ENCODE results near the gene IQCE. TPM values are rescaled to one million over a fixed set of nuclear protein-coding genes. Genes with fewer than 3 reads are reported as not detected.

The IQCE gene
- total and polyA plus RNA-seq, 10 of the 15 experiments (the other 5 are each of a cell fraction or from before 2014, with no cell fraction given): 0.37 to 8.1 (median 3.7) TPM

DNA sequence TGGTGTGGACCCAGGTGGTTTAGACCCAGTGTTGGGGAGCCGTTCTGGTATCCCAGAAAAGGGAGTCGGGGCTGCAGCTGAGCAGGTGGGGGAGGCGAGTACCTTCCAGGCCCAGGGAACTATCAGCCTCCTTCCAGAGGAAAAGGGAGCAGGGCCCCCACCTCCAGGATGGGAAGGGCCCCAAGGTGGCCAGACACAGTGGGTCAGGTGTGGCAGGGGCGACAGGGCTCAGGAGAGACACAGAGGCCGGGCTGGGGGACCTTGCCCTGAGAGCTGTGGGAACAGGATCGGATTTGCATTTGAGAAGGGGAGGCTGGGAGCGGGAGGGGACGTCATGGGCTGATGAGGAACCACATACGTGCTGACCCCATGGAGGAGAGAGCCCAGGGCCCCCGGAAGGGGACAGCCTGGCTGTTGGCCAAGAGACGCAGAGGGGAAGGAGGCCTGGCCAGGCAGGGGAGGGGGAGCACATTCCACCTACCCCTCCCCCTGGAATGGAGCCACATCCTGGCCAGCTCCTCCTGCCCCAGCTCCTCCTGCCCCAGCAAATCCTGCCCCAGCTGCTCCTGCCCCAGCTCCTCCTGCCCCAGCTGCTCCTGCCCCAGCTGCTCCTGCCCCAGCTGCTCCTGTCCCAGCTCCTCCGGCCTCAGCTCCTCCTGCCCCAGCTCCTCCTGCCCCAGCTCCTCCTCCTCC lies 63.3 kb downstream of the IQCE start:
- Histone ChIP-seq H3K27ac (ENCODE audit: control insufficient read depth, insufficient read depth) (no peak overlapping the region), H3K27me3 (replicated peaks in 1 of 2; ENCODE audit: control insufficient read depth in 2 of 2, insufficient read depth in 2 of 2, low read length in 1 of 2) (no peaks in the 10 kb centered on the region), H3K9ac (ENCODE audit: control insufficient read depth, insufficient read depth, low read length) (no peak overlapping the region), H3K36me3 (ENCODE audit: control insufficient read depth in 2 of 2, insufficient read depth in 2 of 2, low read length in 1 of 2) (no peaks in the 10 kb centered on the region), H3K79me2 (ENCODE audit: control insufficient read depth, insufficient read depth, low read length) (no peaks in the 10 kb centered on the region), H4K20me1 (ENCODE audit: control insufficient read depth, insufficient read depth) (no peaks in the 10 kb centered on the region), H2AFZ (ENCODE audit: control insufficient read depth, low read depth, low read length) (no peak overlapping the region), H3K4me2 (ENCODE audit: control insufficient read depth, insufficient read depth) (no peak overlapping the region), H3K9me3 (replicated peaks; ENCODE audit: control insufficient read depth, insufficient read depth, low read length) (no peaks in the 10 kb centered on the region), H3K4me3 (no peak overlapping the region), H3K4me1 (ENCODE audit: control insufficient read depth, insufficient read depth, low read length) (no peaks in the 10 kb centered on the region)
- ATAC-seq (no peak), FAIRE-seq (no peak), DNase-seq (ENCODE audit: low read depth, low spot score) (no peak)
- intact Hi-C loops (cut with micrococcal nuclease; ENCODE audit: unreplicated experiment): no loop called here
- POLR2A ChIA-PET: no interaction called here
- TF ChIP-seq EED (IDR thresholded peaks at IDR 0.05; ENCODE audit: low read depth) (no peak), HDAC2 (IDR thresholded peaks at IDR 0.05) (no peak), MXI1 (IDR thresholded peaks at IDR 0.05; ENCODE audit: low read depth, low read length) (no peak), SPI1 (IDR thresholded peaks at IDR 0.05; ENCODE audit: borderline replicate concordance, insufficient read depth, low read depth, low read length) (no peak), SIN3A (IDR thresholded peaks at IDR 0.05; ENCODE audit: low read depth, low read length) (no peak), IRF4 (IDR thresholded peaks at IDR 0.05; ENCODE audit: low read depth, low read length) (no peak), TCF7 (IDR thresholded peaks at IDR 0.05; ENCODE audit: borderline replicate concordance) (no peak), NR2C1 (IDR thresholded peaks at IDR 0.05) (no peak)
- TF ChIP-seq, protein P1, sequence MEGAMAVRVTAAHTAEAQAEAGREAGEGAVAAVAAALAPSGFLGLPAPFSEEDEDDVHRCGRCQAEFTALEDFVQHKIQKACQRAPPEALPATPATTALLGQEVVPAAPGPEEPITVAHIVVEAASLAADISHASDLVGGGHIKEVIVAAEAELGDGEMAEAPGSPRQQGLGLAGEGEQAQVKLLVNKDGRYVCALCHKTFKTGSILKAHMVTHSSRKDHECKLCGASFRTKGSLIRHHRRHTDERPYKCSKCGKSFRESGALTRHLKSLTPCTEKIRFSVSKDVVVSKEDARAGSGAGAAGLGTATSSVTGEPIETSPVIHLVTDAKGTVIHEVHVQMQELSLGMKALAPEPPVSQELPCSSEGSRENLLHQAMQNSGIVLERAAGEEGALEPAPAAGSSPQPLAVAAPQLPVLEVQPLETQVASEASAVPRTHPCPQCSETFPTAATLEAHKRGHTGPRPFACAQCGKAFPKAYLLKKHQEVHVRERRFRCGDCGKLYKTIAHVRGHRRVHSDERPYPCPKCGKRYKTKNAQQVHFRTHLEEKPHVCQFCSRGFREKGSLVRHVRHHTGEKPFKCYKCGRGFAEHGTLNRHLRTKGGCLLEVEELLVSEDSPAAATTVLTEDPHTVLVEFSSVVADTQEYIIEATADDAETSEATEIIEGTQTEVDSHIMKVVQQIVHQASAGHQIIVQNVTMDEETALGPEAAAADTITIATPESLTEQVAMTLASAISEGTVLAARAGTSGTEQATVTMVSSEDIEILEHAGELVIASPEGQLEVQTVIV (IDR thresholded peaks at IDR 0.05; ENCODE audit: borderline replicate concordance, partially characterized antibody): no peak
- TF ChIP-seq, protein P2, sequence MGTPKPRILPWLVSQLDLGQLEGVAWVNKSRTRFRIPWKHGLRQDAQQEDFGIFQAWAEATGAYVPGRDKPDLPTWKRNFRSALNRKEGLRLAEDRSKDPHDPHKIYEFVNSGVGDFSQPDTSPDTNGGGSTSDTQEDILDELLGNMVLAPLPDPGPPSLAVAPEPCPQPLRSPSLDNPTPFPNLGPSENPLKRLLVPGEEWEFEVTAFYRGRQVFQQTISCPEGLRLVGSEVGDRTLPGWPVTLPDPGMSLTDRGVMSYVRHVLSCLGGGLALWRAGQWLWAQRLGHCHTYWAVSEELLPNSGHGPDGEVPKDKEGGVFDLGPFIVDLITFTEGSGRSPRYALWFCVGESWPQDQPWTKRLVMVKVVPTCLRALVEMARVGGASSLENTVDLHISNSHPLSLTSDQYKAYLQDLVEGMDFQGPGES (IDR thresholded peaks at IDR 0.05): no peak
- TF ChIP-seq, protein P3, sequence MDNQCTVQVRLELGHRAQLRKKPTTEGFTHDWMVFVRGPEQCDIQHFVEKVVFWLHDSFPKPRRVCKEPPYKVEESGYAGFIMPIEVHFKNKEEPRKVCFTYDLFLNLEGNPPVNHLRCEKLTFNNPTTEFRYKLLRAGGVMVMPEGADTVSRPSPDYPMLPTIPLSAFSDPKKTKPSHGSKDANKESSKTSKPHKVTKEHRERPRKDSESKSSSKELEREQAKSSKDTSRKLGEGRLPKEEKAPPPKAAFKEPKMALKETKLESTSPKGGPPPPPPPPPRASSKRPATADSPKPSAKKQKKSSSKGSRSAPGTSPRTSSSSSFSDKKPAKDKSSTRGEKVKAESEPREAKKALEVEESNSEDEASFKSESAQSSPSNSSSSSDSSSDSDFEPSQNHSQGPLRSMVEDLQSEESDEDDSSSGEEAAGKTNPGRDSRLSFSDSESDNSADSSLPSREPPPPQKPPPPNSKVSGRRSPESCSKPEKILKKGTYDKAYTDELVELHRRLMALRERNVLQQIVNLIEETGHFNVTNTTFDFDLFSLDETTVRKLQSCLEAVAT (IDR thresholded peaks at IDR 0.05): no peak
- SMC1A ChIA-PET (ENCODE audit: uncharacterized antibody, unreplicated experiment): no interaction called here
- no TSS peak for BruUV-seq (replicated peaks)
- 32% methylated on average over 12 of the region's 12 CpGs for WGBS (ENCODE audit: insufficient coverage, insufficient replicate concordance, low lambda C conversion rate, missing lambda C conversion rate)
- in situ Hi-C loops (cut with MboI): no loop called here
- CTCF ChIA-PET: no interaction called here
- RAD21 ChIA-PET (ENCODE audit: unreplicated experiment): no interaction called here
